Peyer's patch (tissue), 4 donors: ENCODE measurements around the gene PRKAR1B.

Source experiments
- POLR2A ChIP-seq, 2 donors: fragments of 450-650 bp; IDR thresholded peaks; one replicate each; pipeline ENCODE4 v1.5.1; 2017; ENCODE audit warnings: antibody characterized with exemption in 2 of 2, mild to moderate bottlenecking in 2 of 2, moderate library complexity in 2 of 2
- TF ChIP-seq, protein P1 (sequence below), 6 experiments: fragments of 450-650 bp in 4 of 6; fragments of 200-600 bp in 2 of 6; sonication (generic) in 1 of 6; IDR thresholded peaks; one replicate each; pipeline ENCODE4 v1.5.1; 2017 to 2019; ENCODE audit warnings: antibody characterized with exemption in 6 of 6, mild to moderate bottlenecking in 3 of 6, moderate library complexity in 1 of 6

- TF ChIP-seq, protein P1, sequence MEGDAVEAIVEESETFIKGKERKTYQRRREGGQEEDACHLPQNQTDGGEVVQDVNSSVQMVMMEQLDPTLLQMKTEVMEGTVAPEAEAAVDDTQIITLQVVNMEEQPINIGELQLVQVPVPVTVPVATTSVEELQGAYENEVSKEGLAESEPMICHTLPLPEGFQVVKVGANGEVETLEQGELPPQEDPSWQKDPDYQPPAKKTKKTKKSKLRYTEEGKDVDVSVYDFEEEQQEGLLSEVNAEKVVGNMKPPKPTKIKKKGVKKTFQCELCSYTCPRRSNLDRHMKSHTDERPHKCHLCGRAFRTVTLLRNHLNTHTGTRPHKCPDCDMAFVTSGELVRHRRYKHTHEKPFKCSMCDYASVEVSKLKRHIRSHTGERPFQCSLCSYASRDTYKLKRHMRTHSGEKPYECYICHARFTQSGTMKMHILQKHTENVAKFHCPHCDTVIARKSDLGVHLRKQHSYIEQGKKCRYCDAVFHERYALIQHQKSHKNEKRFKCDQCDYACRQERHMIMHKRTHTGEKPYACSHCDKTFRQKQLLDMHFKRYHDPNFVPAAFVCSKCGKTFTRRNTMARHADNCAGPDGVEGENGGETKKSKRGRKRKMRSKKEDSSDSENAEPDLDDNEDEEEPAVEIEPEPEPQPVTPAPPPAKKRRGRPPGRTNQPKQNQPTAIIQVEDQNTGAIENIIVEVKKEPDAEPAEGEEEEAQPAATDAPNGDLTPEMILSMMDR (IDR thresholded peaks at IDR 0.05), result no peak
- TF ChIP-seq POLR2A (IDR thresholded peaks at IDR 0.05), result no peak
Observed at GRCh38 chr7:727104-727805, at the start of gene PRKAR1B.
